Effector memory CD4-positive, alpha-beta T cell (primary cell): ENCODE measurements around the gene BIN1.

Experiments
- DNase-seq, 3 donors: peaks; one replicate each; pipeline ENCODE4 v3.0.0-alpha.2; 2020
- H3K27ac ChIP-seq: 2 replicates; pipeline ENCODE4 v1.7.0; 2013; ENCODE audit warnings: mild to moderate bottlenecking, low read length, moderate library complexity; ENCODE audit not compliant: insufficient read depth, poor library complexity, severe bottlenecking
- H3K27me3 ChIP-seq: replicated peaks from 2 replicates; pipeline ENCODE4 v1.7.0; 2013; ENCODE audit warnings: mild to moderate bottlenecking, low read length; ENCODE audit not compliant: insufficient read depth, control insufficient read depth, poor library complexity, severe bottlenecking
- H3K36me3 ChIP-seq: 2 replicates; pipeline ENCODE4 v1.7.0; 2013; ENCODE audit warnings: mild to moderate bottlenecking, low read length, moderate library complexity; ENCODE audit not compliant: control insufficient read depth, insufficient read depth
- H3K4me1 ChIP-seq: 2 replicates; pipeline ENCODE4 v1.7.0; 2013; ENCODE audit warnings: low read length, mild to moderate bottlenecking; ENCODE audit not compliant: control insufficient read depth, insufficient read depth, poor library complexity, severe bottlenecking
- H3K4me3 ChIP-seq: 2 replicates; pipeline ENCODE4 v1.7.0; 2013; ENCODE audit warnings: low read length, low read depth, mild to moderate bottlenecking; ENCODE audit not compliant: insufficient read depth, poor library complexity, severe bottlenecking
- H3K9me3 ChIP-seq: 2 replicates; pipeline ENCODE4 v1.7.0; 2013; ENCODE audit warnings: mild to moderate bottlenecking, low read length, moderate library complexity; ENCODE audit not compliant: control insufficient read depth

BIN1 gene

GRCh38 chr2:127092306-127092705 lies 14.6 kb downstream of the BIN1 start:
- Histone ChIP-seq H3K36me3 (no peaks in the 10 kb centered on the region), H3K4me3 (no peak overlapping the region), H3K27me3 (no peaks in the 10 kb centered on the region), H3K9me3 (no peaks in the 10 kb centered on the region), H3K27ac (no peak overlapping the region), H3K4me1 (no peaks in the 10 kb centered on the region)
- no peak for DNase-seq

- H3K4me1 ChIP-seq: no peaks in the 10 kb centered on the region
- no peaks in the 10 kb centered on the region for H3K27me3 ChIP-seq
- no peaks in the 10 kb centered on the region for H3K36me3 ChIP-seq
- H3K9me3 ChIP-seq: no peaks in the 10 kb centered on the region
- no peak for DNase-seq
- no peak overlapping the region for H3K4me3 ChIP-seq
- H3K27ac ChIP-seq: no peak overlapping the region
These were observed 15.1 kb downstream of the BIN1 start for GRCh38 chr2:127091886-127092285.

GRCh38 chr2:127091148-127091547 lies 15.8 kb downstream of the BIN1 start:
- no peak overlapping the region for H3K27ac ChIP-seq
- no peaks in the 10 kb centered on the region for H3K27me3 ChIP-seq
- no peaks in the 10 kb centered on the region for H3K36me3 ChIP-seq
- no peak overlapping the region for H3K4me3 ChIP-seq
- no peaks in the 10 kb centered on the region for H3K4me1 ChIP-seq
- no peak for DNase-seq
- H3K9me3 ChIP-seq: no peaks in the 10 kb centered on the region

- H3K27me3 ChIP-seq: no peaks in the 10 kb centered on the region
These were observed 16.5 kb downstream of the BIN1 start for GRCh38 chr2:127090281-127091120.

GRCh38 chr2:127089478-127090235 lies 17.3 kb downstream of the BIN1 start:
- Histone ChIP-seq H3K36me3 (no peaks in the 10 kb centered on the region), H3K27ac (no peak overlapping the region), H3K27me3 (no peaks in the 10 kb centered on the region), H3K9me3 (no peaks in the 10 kb centered on the region), H3K4me3 (no peak overlapping the region), H3K4me1 (peaks cover 12% of the 10 kb centered on the region)
- no peak for DNase-seq

More at GRCh38 chr2:127090281-127091120, 16.5 kb downstream of the BIN1 start:
- no peaks in the 10 kb centered on the region for H3K36me3 ChIP-seq
- no peak overlapping the region for H3K4me3 ChIP-seq
- H3K27ac ChIP-seq: no peak overlapping the region
- no peaks in the 10 kb centered on the region for H3K9me3 ChIP-seq
- DNase-seq: no peak
- peaks cover 3% of the 10 kb centered on the region for H3K4me1 ChIP-seq

- no peak for DNase-seq
- no peaks in the 10 kb centered on the region for H3K36me3 ChIP-seq
- H3K4me1 ChIP-seq: peaks cover 21% of the 10 kb centered on the region
- no peaks in the 10 kb centered on the region for H3K27me3 ChIP-seq
- no peak overlapping the region for H3K27ac ChIP-seq
- H3K9me3 ChIP-seq: no peaks in the 10 kb centered on the region
- H3K4me3 ChIP-seq: no peak overlapping the region
These were observed 18.2 kb downstream of the BIN1 start for GRCh38 chr2:127088706-127089105.

- DNase-seq: no peak
- H3K4me1 ChIP-seq: peaks cover 23% of the 10 kb centered on the region
These were observed 19.0 kb downstream of the BIN1 start for GRCh38 chr2:127087791-127088495.

GRCh38 chr2:127086990-127087790 lies 19.8 kb downstream of the BIN1 start:
- Histone ChIP-seq H3K36me3 (no peaks in the 10 kb centered on the region), H3K4me3 (no peak overlapping the region), H3K9me3 (no peaks in the 10 kb centered on the region), H3K27ac (no peak overlapping the region), H3K4me1 (peaks cover 28% of the 10 kb centered on the region), H3K27me3 (no peaks in the 10 kb centered on the region)
- no peak for DNase-seq

More at GRCh38 chr2:127087791-127088495, 19.0 kb downstream of the BIN1 start:
- H3K27me3 ChIP-seq: no peaks in the 10 kb centered on the region
- H3K9me3 ChIP-seq: no peaks in the 10 kb centered on the region
- H3K4me3 ChIP-seq: no peak overlapping the region
- no peaks in the 10 kb centered on the region for H3K36me3 ChIP-seq
- no peak overlapping the region for H3K27ac ChIP-seq

- Histone ChIP-seq H3K4me1 (peaks cover 46% of the 10 kb centered on the region), H3K27ac (peak overlapping the region; percentile 29), H3K9me3 (no peaks in the 10 kb centered on the region), H3K4me3 (no peak overlapping the region), H3K27me3 (no peaks in the 10 kb centered on the region), H3K36me3 (no peaks in the 10 kb centered on the region)
- DNase-seq: no peak
These were observed 21.7 kb downstream of the BIN1 start for GRCh38 chr2:127085317-127085681.
